PC-9 (cell line): ENCODE results near the gene SOCS1. TPM values are rescaled to one million over a fixed set of nuclear protein-coding genes. Genes with fewer than 3 reads are reported as not detected.

Source experiments
- BruUV-seq: library from RNA; stranded (reverse); fragments of 400-500 nt; replicated peaks from 2 replicates; lab custom pipeline; 2021; lab: Mats Ljungman, UMichigan
- CTCF ChIA-PET: fragments of 300-600 bp; sonication (Branson Sonifier 250); formaldehyde crosslinking; loops from one replicate; lab custom pipeline; 2022; ENCODE audit warnings: antibody characterized with exemption; lab: Charles Lee
- POLR2A ChIA-PET: fragments of 300-600 bp; sonication (Branson Sonifier 250); formaldehyde crosslinking; loops from one replicate; lab custom pipeline; 2022; ENCODE audit warnings: antibody characterized with exemption; ENCODE audit not compliant: unreplicated experiment; lab: Charles Lee
- DNase-seq, 2 experiments: peaks; one replicate each; pipeline versions ENCODE4 v3.0.0 to v3.0.0-alpha.2; 2015 to 2022; ENCODE audit warnings: mixed read lengths in 1 of 2
- H2AFZ ChIP-seq: fragments of 200-600 bp; sonication (generic); 2 replicates; pipeline ENCODE4 v1.8.1; 2017; ENCODE audit warnings: antibody characterized with exemption
- H3F3A ChIP-seq: fragments of 200-600 bp; sonication (generic); 2 replicates; pipeline ENCODE4 v1.8.1; 2017; ENCODE audit warnings: antibody characterized with exemption, mild to moderate bottlenecking, low read depth; ENCODE audit not compliant: insufficient read depth
- H3K27ac ChIP-seq: fragments of 200-600 bp; sonication (generic); 2 replicates; pipeline ENCODE4 v1.6.1; 2016; ENCODE audit warnings: mixed run types
- H3K27me3 ChIP-seq: fragments of 200-600 bp; sonication (generic); 2 replicates; pipeline ENCODE4 v1.6.1; 2016; ENCODE audit warnings: low read depth, mixed run types; ENCODE audit not compliant: insufficient read depth
- H3K36me3 ChIP-seq: fragments of 200-600 bp; sonication (generic); 2 replicates; pipeline ENCODE4 v1.6.1; 2016; ENCODE audit warnings: low read depth, mixed run types
- H3K4me1 ChIP-seq: fragments of 200-600 bp; sonication (generic); replicated peaks from 2 replicates; pipeline ENCODE4 v1.6.1; 2016; ENCODE audit warnings: mixed run types; ENCODE audit not compliant: insufficient read depth
- H3K4me2 ChIP-seq: fragments of 200-600 bp; sonication (generic); 2 replicates; pipeline ENCODE4 v1.6.1; 2017; ENCODE audit warnings: mixed run types
- H3K4me3 ChIP-seq: fragments of 200-600 bp; sonication (generic); 2 replicates; pipeline ENCODE4 v1.6.1; 2016; ENCODE audit warnings: mixed run types
- H3K79me2 ChIP-seq: fragments of 200-600 bp; sonication (generic); 2 replicates; pipeline ENCODE4 v1.6.1; 2017; ENCODE audit warnings: low read depth, mixed run types
- H3K9me2 ChIP-seq: fragments of 200-600 bp; sonication (generic); 2 replicates; pipeline ENCODE4 v1.8.1; 2017; ENCODE audit warnings: mild to moderate bottlenecking; ENCODE audit not compliant: insufficient read depth
- H3K9me3 ChIP-seq: fragments of 200-600 bp; sonication (generic); 2 replicates; pipeline ENCODE4 v1.8.1; 2016; ENCODE audit warnings: low read depth; ENCODE audit not compliant: insufficient read depth
- H4K20me1 ChIP-seq: fragments of 200-600 bp; sonication (generic); 2 replicates; pipeline ENCODE4 v1.8.1; 2017; ENCODE audit not compliant: insufficient read depth
- CTCF ChIP-seq: fragments of 200-600 bp; sonication (generic); conservative IDR thresholded peaks from 2 replicates; pipeline ENCODE4 v1.6.1; 2017; ENCODE audit warnings: mixed run types, antibody characterized with exemption, mild to moderate bottlenecking, moderate library complexity
- EZH2 ChIP-seq: fragments of 200-600 bp; sonication (generic); IDR thresholded peaks from 2 replicates; pipeline ENCODE4 v1.8.0; 2017; ENCODE audit warnings: antibody characterized with exemption, low read depth
- intact Hi-C: fragments of 100-400 bp; cut with micrococcal nuclease; formaldehyde crosslinking; loops from one replicate; pipeline ENCODE4 v1.10.0; 2022; ENCODE audit not compliant: unreplicated experiment
- total RNA-seq: library from RNA; stranded (reverse); gene quantifications from 2 replicates; pipeline ENCODE4 v1.2.3, GENCODE V29; 2021

The SOCS1 gene
- total RNA-seq, 1 experiment from 2014 or later: 4.6 TPM

- no peak overlapping the region for H3K27ac ChIP-seq
- H3K4me3 ChIP-seq: peak overlapping the region; percentile 96
- TF ChIP-seq CTCF (peak; percentile 72), EZH2 (no peak)
- H3F3A ChIP-seq: peaks cover 7% of the 10 kb centered on the region; the same call in 1 of the 2 replicates
- H3K4me1 ChIP-seq: peaks cover 23% of the 10 kb centered on the region
- H4K20me1 ChIP-seq: no peaks in the 10 kb centered on the region
- POLR2A ChIA-PET: interaction anchor here (0.7 to 1.7 kb wide), 3 partner anchors 100 to 293 kb away, joined by 4 to 6 read pairs (median 5); no protein-coding TSS in a partner anchor
- CTCF ChIA-PET: interaction anchor here (0.6 to 3.7 kb wide), 4 partner anchors 55 to 274 kb away, joined by 3 to 25 read pairs (median 4); no protein-coding TSS in a partner anchor
- H3K27me3 ChIP-seq: no peaks in the 10 kb centered on the region
- peak overlapping the region; percentile 99 for H3K4me2 ChIP-seq
- DNase-seq: peak; percentile 64 to 75
- H2AFZ ChIP-seq: peak overlapping the region; percentile 90
- no peaks in the 10 kb centered on the region for H3K9me3 ChIP-seq
- H3K36me3 ChIP-seq: no peaks in the 10 kb centered on the region
- H3K9me2 ChIP-seq: no peaks in the 10 kb centered on the region
- no TSS peak for BruUV-seq
- intact Hi-C loops: loop anchor here (5.0 to 10.0 kb wide), 3 partner anchors 40 to 203 kb away; no protein-coding TSS in a partner anchor
- no peaks in the 10 kb centered on the region for H3K79me2 ChIP-seq
Observed at GRCh38 chr16:11257131-11257938, 1.3 kb upstream of the SOCS1 start.

GRCh38 chr16:11256661-11257130, 692 bp upstream of the SOCS1 start:
- H3K4me3 ChIP-seq: peak overlapping the region; percentile 96
- ChIA-PET CTCF (interaction anchor here (0.6 to 3.7 kb wide), 10 partner anchors 30 to 297 kb away, joined by 3 to 25 read pairs (median 7); no protein-coding TSS in a partner anchor), POLR2A (interaction anchor here (0.5 to 1.7 kb wide), 16 partner anchors 12 to 1854 kb away, joined by 3 to 13 read pairs (median 7); partner anchors contain the start of gene LITAF)
- no peaks in the 10 kb centered on the region for H3K79me2 ChIP-seq
- no peaks in the 10 kb centered on the region for H3K36me3 ChIP-seq
- no peaks in the 10 kb centered on the region for H3K9me2 ChIP-seq
- peak overlapping the region; percentile 90 for H2AFZ ChIP-seq
- peaks cover 23% of the 10 kb centered on the region for H3K4me1 ChIP-seq
- TF ChIP-seq CTCF (no peak), EZH2 (no peak)
- peak overlapping the region; percentile 69 for H3K27ac ChIP-seq
- H3K4me2 ChIP-seq: peak overlapping the region; percentile 99
- TSS peak; percentile 62 for BruUV-seq
- intact Hi-C loops: loop anchor here (1.0 to 10.0 kb wide), 8 partner anchors 41 to 272 kb away; no protein-coding TSS in a partner anchor
- DNase-seq: peak in 1 of 2 experiments; percentile 63
- no peaks in the 10 kb centered on the region for H3K27me3 ChIP-seq
- H4K20me1 ChIP-seq: no peaks in the 10 kb centered on the region
- no peaks in the 10 kb centered on the region for H3K9me3 ChIP-seq
- peaks cover 7% of the 10 kb centered on the region; the same call in 1 of the 2 replicates for H3F3A ChIP-seq
